Gastrocnemius medialis (tissue), 4 donors: Measurements from ENCODE around the gene SIGLEC9. TPM values are rescaled to one million over a fixed set of nuclear protein-coding genes. Genes with fewer than 3 reads are reported as not detected.

ENCODE experiments used
- ATAC-seq, 2 donors: fragments of 150-250 bp; one replicate each; pipeline ENCODE4 v1.9.1; 2016
- DNase-seq, 2 donors: peaks; one replicate each; pipeline ENCODE4 v3.0.0-alpha.2; 2019
- H3K27ac ChIP-seq, 4 donors: fragments of 200-600 bp; sonication (generic); 1 replicate in 1 of 4; 2 replicates in 3 of 4; pipeline ENCODE4 v1.5.1; 2016 to 2018; ENCODE audit warnings: mild to moderate bottlenecking in 2 of 4, moderate library complexity in 1 of 4
- H3K27me3 ChIP-seq, 3 donors: fragments of 200-600 bp; sonication (generic) in 2 of 3; 1 replicate in 1 of 3; 2 replicates in 2 of 3; pipeline versions ENCODE4 v1.5.1 to v1.6.0; 2016 to 2019; ENCODE audit warnings: mild to moderate bottlenecking in 1 of 3, moderate library complexity in 1 of 3
- H3K36me3 ChIP-seq, 2 donors: fragments of 200-600 bp; sonication (generic) in 1 of 2; one replicate each; pipeline ENCODE4 v1.5.1; 2017 to 2018
- H3K4me1 ChIP-seq, 2 donors: fragments of 200-600 bp; sonication (generic) in 1 of 2; one replicate each; pipeline ENCODE4 v1.5.1; 2016 to 2017; ENCODE audit warnings: mild to moderate bottlenecking in 2 of 2
- H3K4me3 ChIP-seq, 4 donors: fragments of 200-600 bp; sonication (generic) in 3 of 4; 1 replicate in 1 of 4; 2 replicates in 3 of 4; pipeline ENCODE4 v1.5.1; 2016 to 2019; ENCODE audit warnings: mild to moderate bottlenecking in 2 of 4
- H3K9me3 ChIP-seq, 3 donors: fragments of 200-600 bp; sonication (generic) in 2 of 3; 1 replicate in 1 of 3; 2 replicates in 2 of 3; pipeline ENCODE4 v1.5.1; 2016 to 2019
- CTCF ChIP-seq, 5 experiments: fragments of 450-650 bp in 3 of 5; fragments of 200-600 bp in 2 of 5; sonication (generic) in 2 of 5; IDR thresholded peaks in 4 of 5; conservative IDR thresholded peaks in 1 of 5; 1 replicate in 4 of 5; 2 replicates in 1 of 5; pipeline ENCODE4 v1.5.1; 2016 to 2019; ENCODE audit warnings: antibody characterized with exemption in 5 of 5, mild to moderate bottlenecking in 3 of 5, moderate library complexity in 3 of 5
- POLR2A ChIP-seq, 2 donors: fragments of 450-650 bp; IDR thresholded peaks; one replicate each; pipeline ENCODE4 v1.6.1; 2017; ENCODE audit warnings: antibody characterized with exemption in 2 of 2, mild to moderate bottlenecking in 2 of 2, moderate library complexity in 2 of 2
- in situ Hi-C, 4 donors: fragments of 200-750 bp; cut with MboI; loops; one replicate each; pipeline versions ENCODE4 v1.15.0 to v1.8.0; 2017; ENCODE audit warnings: low sequenced_read_pairs in 4 of 4
- intact Hi-C: fragments of 100-400 bp; cut with DNase I; formaldehyde crosslinking; loops from one replicate; pipeline ENCODE4 v1.15.1; 2023; ENCODE audit warnings: low total_unique reads
- total RNA-seq, 4 donors: library from RNA; depleted of rRNA; stranded (reverse); fragments of >200 nt; gene quantifications; one replicate each; pipeline versions ENCODE4 v1.1.0 to v1.2.3, GENCODE V29; 2016

The SIGLEC9 gene
- total RNA-seq, 4 donors from 2014 or later: 0.72 to 1.4 (median 1.0) TPM; not detected in 1

- Histone ChIP-seq H3K36me3 (peaks cover 0 to 4% of the 10 kb centered on the region in 2 donors), H3K4me1 (no peaks in the 10 kb centered on the region), H3K27ac (no peak overlapping the region), H3K9me3 (no peaks in the 10 kb centered on the region), H3K4me3 (no peak overlapping the region), H3K27me3 (no peaks in the 10 kb centered on the region)
- DNase-seq: no peak
- no peak for TF ChIP-seq POLR2A (IDR thresholded peaks at IDR 0.05)
- peak in 4 of 5 experiments; percentile 31 to 58 (median 39) for TF ChIP-seq CTCF (IDR thresholded peaks at IDR 0.05 in 4 of 5, conservative IDR thresholded peaks at IDR 0.05 in 1 of 5)
- intact Hi-C loops: loop anchor here (5.0 kb wide), 1 partner anchor 737 kb away; no protein-coding TSS in a partner anchor
- no peak for ATAC-seq
- in situ Hi-C loops: no loop called here
These were observed 29.9 kb upstream of the SIGLEC9 start for GRCh38 chr19:51094696-51095279.

- Histone ChIP-seq H3K27me3 (no peaks in the 10 kb centered on the region), H3K4me3 (no peak overlapping the region), H3K36me3 (peaks cover 0 to 10% of the 10 kb centered on the region in 2 donors), H3K27ac (no peak overlapping the region), H3K9me3 (no peaks in the 10 kb centered on the region), H3K4me1 (peaks cover 3 to 6% of the 10 kb centered on the region in 2 donors)
- in situ Hi-C loops: no loop called here
- TF ChIP-seq POLR2A (IDR thresholded peaks at IDR 0.05) (no peak), CTCF (IDR thresholded peaks at IDR 0.05 in 4 of 5, conservative IDR thresholded peaks at IDR 0.05 in 1 of 5) (no peak)
- no peak for ATAC-seq
- intact Hi-C loops: loop anchor here (5.0 kb wide), 1 partner anchor 739 kb away; no protein-coding TSS in a partner anchor
- no peak for DNase-seq
These were observed 28.1 kb upstream of the SIGLEC9 start for GRCh38 chr19:51096473-51097165.

GRCh38 chr19:51097166-51097738 is 27.5 kb upstream of the SIGLEC9 start:
- peaks cover 3 to 6% of the 10 kb centered on the region in 2 donors for H3K4me1 ChIP-seq
- no peak overlapping the region for H3K4me3 ChIP-seq
- in situ Hi-C loops (no loop called here), intact Hi-C loops (loop anchor here (5.0 kb wide), 1 partner anchor 740 kb away; no protein-coding TSS in a partner anchor)
- DNase-seq (no peak), ATAC-seq (no peak)
- H3K36me3 ChIP-seq: peaks cover 0 to 12% of the 10 kb centered on the region in 2 donors
- peak in 4 of 5 experiments; percentile 14 to 55 (median 38) for TF ChIP-seq CTCF (IDR thresholded peaks at IDR 0.05 in 4 of 5, conservative IDR thresholded peaks at IDR 0.05 in 1 of 5)
- TF ChIP-seq POLR2A (IDR thresholded peaks at IDR 0.05): no peak
- H3K27ac ChIP-seq: no peak overlapping the region
- no peaks in the 10 kb centered on the region for H3K27me3 ChIP-seq
- no peaks in the 10 kb centered on the region for H3K9me3 ChIP-seq

GRCh38 chr19:51097796-51098195 is 26.9 kb upstream of the SIGLEC9 start:
- Histone ChIP-seq H3K27ac (no peak overlapping the region), H3K9me3 (no peaks in the 10 kb centered on the region), H3K36me3 (peaks cover 0 to 18% of the 10 kb centered on the region in 2 donors), H3K4me1 (peaks cover 3 to 6% of the 10 kb centered on the region in 2 donors), H3K4me3 (no peak overlapping the region), H3K27me3 (no peaks in the 10 kb centered on the region)
- DNase-seq: no peak
- in situ Hi-C loops (no loop called here), intact Hi-C loops (loop anchor here (5.0 kb wide), 1 partner anchor 740 kb away; no protein-coding TSS in a partner anchor)
- TF ChIP-seq CTCF (IDR thresholded peaks at IDR 0.05 in 4 of 5, conservative IDR thresholded peaks at IDR 0.05 in 1 of 5) (no peak), POLR2A (IDR thresholded peaks at IDR 0.05) (no peak)
- no peak for ATAC-seq
